ENCODE measurements around the gene TRPV4.

TRPV4 gene

GRCh38 chr12:109782326-109782703 is 50.9 kb downstream of the TRPV4 start:
- H3K27ac ChIP-seq (ENCODE audit: low read length) = no peak overlapping the region
- H3K36me3 ChIP-seq (ENCODE audit: control insufficient read depth, low read depth, low read length) = no peaks in the 10 kb centered on the region
- no peak overlapping the region for H3K4me3 ChIP-seq (ENCODE audit: low read length)
- no peaks in the 10 kb centered on the region for H3K4me1 ChIP-seq (ENCODE audit: control insufficient read depth, low read depth, low read length)
- H3K9ac ChIP-seq (ENCODE audit: low read length) = no peak overlapping the region
- no peaks in the 10 kb centered on the region for H3K27me3 ChIP-seq (ENCODE audit: control insufficient read depth, insufficient read depth, low read length)
- H3K9me3 ChIP-seq (ENCODE audit: control insufficient read depth, low read depth, low read length) = no peaks in the 10 kb centered on the region

GRCh38 chr12:109781668-109782325 is 51.4 kb downstream of the TRPV4 start:
- no peaks in the 10 kb centered on the region for H3K27me3 ChIP-seq (ENCODE audit: control insufficient read depth, insufficient read depth, low read length)
- no peak overlapping the region for H3K4me3 ChIP-seq (ENCODE audit: low read length)
- no peak overlapping the region for H3K27ac ChIP-seq (ENCODE audit: low read length)
- no peaks in the 10 kb centered on the region for H3K4me1 ChIP-seq (ENCODE audit: control insufficient read depth, low read depth, low read length)
- H3K9me3 ChIP-seq (ENCODE audit: control insufficient read depth, low read depth, low read length) = no peaks in the 10 kb centered on the region
- H3K36me3 ChIP-seq (ENCODE audit: control insufficient read depth, low read depth, low read length) = no peaks in the 10 kb centered on the region
- H3K9ac ChIP-seq (ENCODE audit: low read length) = no peak overlapping the region

- H3K9me3 ChIP-seq (ENCODE audit: control insufficient read depth, low read depth, low read length) = no peaks in the 10 kb centered on the region
- no peaks in the 10 kb centered on the region for H3K27me3 ChIP-seq (ENCODE audit: control insufficient read depth, insufficient read depth, low read length)
- no peak overlapping the region for H3K9ac ChIP-seq (ENCODE audit: low read length)
Measured at GRCh38 chr12:109779382-109779781, 53.8 kb downstream of the TRPV4 start.

GRCh38 chr12:109778684-109779083 is 54.5 kb downstream of the TRPV4 start:
- Histone ChIP-seq H3K36me3 (ENCODE audit: control insufficient read depth, low read depth, low read length) (no peaks in the 10 kb centered on the region), H3K9ac (ENCODE audit: low read length) (no peak overlapping the region), H3K27ac (ENCODE audit: low read length) (no peak overlapping the region), H3K4me1 (ENCODE audit: control insufficient read depth, low read depth, low read length) (no peaks in the 10 kb centered on the region), H3K4me3 (ENCODE audit: low read length) (no peak overlapping the region), H3K27me3 (ENCODE audit: control insufficient read depth, insufficient read depth, low read length) (no peaks in the 10 kb centered on the region), H3K9me3 (ENCODE audit: control insufficient read depth, low read depth, low read length) (no peaks in the 10 kb centered on the region)

More at GRCh38 chr12:109779382-109779781, 53.8 kb downstream of the TRPV4 start:
- H3K4me1 ChIP-seq (ENCODE audit: control insufficient read depth, low read depth, low read length) = no peaks in the 10 kb centered on the region
- H3K36me3 ChIP-seq (ENCODE audit: control insufficient read depth, low read depth, low read length) = no peaks in the 10 kb centered on the region
- no peak overlapping the region for H3K27ac ChIP-seq (ENCODE audit: low read length)
- H3K4me3 ChIP-seq (ENCODE audit: low read length) = no peak overlapping the region

GRCh38 chr12:109777544-109777943 is 55.7 kb downstream of the TRPV4 start:
- no peaks in the 10 kb centered on the region for H3K9me3 ChIP-seq (ENCODE audit: control insufficient read depth, low read depth, low read length)
- H3K4me3 ChIP-seq (ENCODE audit: low read length) = no peak overlapping the region
- H3K4me1 ChIP-seq (ENCODE audit: control insufficient read depth, low read depth, low read length) = no peaks in the 10 kb centered on the region
- no peak overlapping the region for H3K27ac ChIP-seq (ENCODE audit: low read length)
- no peaks in the 10 kb centered on the region for H3K36me3 ChIP-seq (ENCODE audit: control insufficient read depth, low read depth, low read length)
- no peaks in the 10 kb centered on the region for H3K27me3 ChIP-seq (ENCODE audit: control insufficient read depth, insufficient read depth, low read length)
- no peak overlapping the region for H3K9ac ChIP-seq (ENCODE audit: low read length)

- no peak overlapping the region for H3K4me3 ChIP-seq (ENCODE audit: low read length)
- no peaks in the 10 kb centered on the region for H3K9me3 ChIP-seq (ENCODE audit: control insufficient read depth, low read depth, low read length)
- no peak overlapping the region for H3K9ac ChIP-seq (ENCODE audit: low read length)
- H3K27ac ChIP-seq (ENCODE audit: low read length) = no peak overlapping the region
- no peaks in the 10 kb centered on the region for H3K36me3 ChIP-seq (ENCODE audit: control insufficient read depth, low read depth, low read length)
- H3K27me3 ChIP-seq (ENCODE audit: control insufficient read depth, insufficient read depth, low read length) = no peaks in the 10 kb centered on the region
- no peaks in the 10 kb centered on the region for H3K4me1 ChIP-seq (ENCODE audit: control insufficient read depth, low read depth, low read length)
Measured at GRCh38 chr12:109776624-109777023, 56.6 kb downstream of the TRPV4 start.

- H3K27ac ChIP-seq (ENCODE audit: low read length) = no peak overlapping the region
- H3K9ac ChIP-seq (ENCODE audit: low read length) = no peak overlapping the region
- H3K9me3 ChIP-seq (ENCODE audit: control insufficient read depth, low read depth, low read length) = no peaks in the 10 kb centered on the region
- H3K4me1 ChIP-seq (ENCODE audit: control insufficient read depth, low read depth, low read length) = no peaks in the 10 kb centered on the region
- H3K27me3 ChIP-seq (ENCODE audit: control insufficient read depth, insufficient read depth, low read length) = no peaks in the 10 kb centered on the region
- H3K36me3 ChIP-seq (ENCODE audit: control insufficient read depth, low read depth, low read length) = no peaks in the 10 kb centered on the region
- H3K4me3 ChIP-seq (ENCODE audit: low read length) = no peak overlapping the region
Measured at GRCh38 chr12:109775172-109775881, 57.9 kb downstream of the TRPV4 start.

GRCh38 chr12:109773384-109774011 is 59.7 kb downstream of the TRPV4 start:
- Histone ChIP-seq H3K27me3 (ENCODE audit: control insufficient read depth, insufficient read depth, low read length) (no peaks in the 10 kb centered on the region), H3K36me3 (ENCODE audit: control insufficient read depth, low read depth, low read length) (no peaks in the 10 kb centered on the region), H3K4me1 (ENCODE audit: control insufficient read depth, low read depth, low read length) (no peaks in the 10 kb centered on the region), H3K27ac (ENCODE audit: low read length) (no peak overlapping the region), H3K9me3 (ENCODE audit: control insufficient read depth, low read depth, low read length) (no peaks in the 10 kb centered on the region), H3K4me3 (ENCODE audit: low read length) (no peak overlapping the region), H3K9ac (ENCODE audit: low read length) (no peak overlapping the region)

GRCh38 chr12:109772622-109773321 is 60.4 kb downstream of the TRPV4 start:
- H3K4me1 ChIP-seq (ENCODE audit: control insufficient read depth, low read depth, low read length) = no peaks in the 10 kb centered on the region
- H3K27me3 ChIP-seq (ENCODE audit: control insufficient read depth, insufficient read depth, low read length) = no peaks in the 10 kb centered on the region
- no peak overlapping the region for H3K4me3 ChIP-seq (ENCODE audit: low read length)
- no peaks in the 10 kb centered on the region for H3K9me3 ChIP-seq (ENCODE audit: control insufficient read depth, low read depth, low read length)
- no peak overlapping the region for H3K27ac ChIP-seq (ENCODE audit: low read length)
- H3K36me3 ChIP-seq (ENCODE audit: control insufficient read depth, low read depth, low read length) = no peaks in the 10 kb centered on the region
- no peak overlapping the region for H3K9ac ChIP-seq (ENCODE audit: low read length)

GRCh38 chr12:109771746-109772621 is 61.2 kb downstream of the TRPV4 start:
- no peak overlapping the region for H3K27ac ChIP-seq (ENCODE audit: low read length)
- H3K27me3 ChIP-seq (ENCODE audit: control insufficient read depth, insufficient read depth, low read length) = no peaks in the 10 kb centered on the region
- no peaks in the 10 kb centered on the region for H3K4me1 ChIP-seq (ENCODE audit: control insufficient read depth, low read depth, low read length)
- no peak overlapping the region for H3K4me3 ChIP-seq (ENCODE audit: low read length)
- no peaks in the 10 kb centered on the region for H3K9me3 ChIP-seq (ENCODE audit: control insufficient read depth, low read depth, low read length)
- H3K9ac ChIP-seq (ENCODE audit: low read length) = no peak overlapping the region
- H3K36me3 ChIP-seq (ENCODE audit: control insufficient read depth, low read depth, low read length) = no peaks in the 10 kb centered on the region
